K562 (cell line): ENCODE results near the gene LRRC27. TPM values are rescaled to one million over a fixed set of nuclear protein-coding genes. Genes with fewer than 3 reads are reported as not detected.

ENCODE experiments used
- ATF1 ChIP-seq, 2 experiments: fragments of 450-650 bp in 1 of 2; IDR thresholded peaks; 2 replicates each; pipeline ENCODE4 v1.6.1; 2016; ENCODE audit warnings: missing compliant biosample characterization in 1 of 2, missing genetic modification characterization in 1 of 2
- DNMT1 ChIP-seq: fragments of 450-650 bp; IDR thresholded peaks from 2 replicates; pipeline ENCODE4 v1.6.1; 2016; ENCODE audit warnings: antibody characterized with exemption, mild to moderate bottlenecking
- MAX ChIP-seq: sonication (generic); formaldehyde crosslinking; IDR thresholded peaks from 2 replicates; pipeline ENCODE4 v1.9.0; 2022; ENCODE audit warnings: mild to moderate bottlenecking, missing genetic modification reagents
- MTA2 ChIP-seq: fragments of 450-650 bp; IDR thresholded peaks from 2 replicates; pipeline ENCODE4 v1.6.1; 2016; ENCODE audit warnings: low read depth
- SREBF1 ChIP-seq: fragments of 150-350 bp; IDR thresholded peaks from 2 replicates; pipeline ENCODE4 v1.6.1; 2014; ENCODE audit warnings: antibody characterized with exemption, low read depth, low read length, borderline replicate concordance
- XRCC5 ChIP-seq: fragments of 200-400 bp; formaldehyde crosslinking; IDR thresholded peaks from 2 replicates; pipeline ENCODE4 v1.6.1; 2017; ENCODE audit warnings: low read depth, mild to moderate bottlenecking, low read length
- ZNF740 ChIP-seq, 3 experiments: fragments of 200-800 bp in 1 of 3; sonication (Bioruptor generic) in 1 of 3; sonication (generic) in 1 of 3; formaldehyde crosslinking in 1 of 3; IDR thresholded peaks; 2 replicates each; pipeline versions ENCODE4 v1.6.1 to v1.8.0; 2016 to 2022; ENCODE audit warnings: mild to moderate bottlenecking in 2 of 3, missing compliant biosample characterization in 2 of 3, missing genetic modification characterization in 2 of 3, missing genetic modification reagents in 1 of 3
- polyA plus RNA-seq, 8 experiments: library from polyadenylated mRNA; depleted of rRNA in 4 of 8; stranded (reverse) in 5 of 8; unstranded in 3 of 8; fragments of >200 nt; fragmentation: Nextera tagmentation in 2 of 8; fragmentation: Illumina TruSeq in 1 of 8; extraction: Ambion mirVana in 2 of 8; extraction: Trizol in 1 of 8; gene quantifications; 2 replicates each; pipeline versions ENCODE4 v1.2.1 to v1.2.3, GENCODE V29; 2011 to 2014; ENCODE audit warnings: inconsistent platforms in 1 of 8, missing spikeins in 1 of 8
- total RNA-seq, 7 experiments: library from RNA; depleted of rRNA in 6 of 7; stranded (reverse); fragments of >200 nt in 6 of 7; fragmentation: Illumina TruSeq in 2 of 7; extraction: Trizol in 2 of 7; gene quantifications; 2 replicates each; pipeline versions ENCODE4 v1.2.1 to v1.2.3, GENCODE V29; 2011 to 2021; ENCODE audit warnings: low replicate concordance in 1 of 7
- TF ChIP-seq, protein P1 (sequence below): fragments of 250-450 bp; sonication (Bioruptor Pico); IDR thresholded peaks from 2 replicates; pipeline ENCODE4 v1.5.0; 2022; ENCODE audit warnings: mild to moderate bottlenecking

The LRRC27 gene
- total and polyA plus RNA-seq, 9 of the 15 experiments (the other 6 are each of a cell fraction or from before 2014, with no cell fraction given): 0.10 to 2.7 (median 1.4) TPM

GRCh38 chr10:132423966-132424861 lies 92.2 kb downstream of the LRRC27 start (continued):
- TF ChIP-seq XRCC5: no peak
- TF ChIP-seq MTA2: no peak
- TF ChIP-seq, protein P1, sequence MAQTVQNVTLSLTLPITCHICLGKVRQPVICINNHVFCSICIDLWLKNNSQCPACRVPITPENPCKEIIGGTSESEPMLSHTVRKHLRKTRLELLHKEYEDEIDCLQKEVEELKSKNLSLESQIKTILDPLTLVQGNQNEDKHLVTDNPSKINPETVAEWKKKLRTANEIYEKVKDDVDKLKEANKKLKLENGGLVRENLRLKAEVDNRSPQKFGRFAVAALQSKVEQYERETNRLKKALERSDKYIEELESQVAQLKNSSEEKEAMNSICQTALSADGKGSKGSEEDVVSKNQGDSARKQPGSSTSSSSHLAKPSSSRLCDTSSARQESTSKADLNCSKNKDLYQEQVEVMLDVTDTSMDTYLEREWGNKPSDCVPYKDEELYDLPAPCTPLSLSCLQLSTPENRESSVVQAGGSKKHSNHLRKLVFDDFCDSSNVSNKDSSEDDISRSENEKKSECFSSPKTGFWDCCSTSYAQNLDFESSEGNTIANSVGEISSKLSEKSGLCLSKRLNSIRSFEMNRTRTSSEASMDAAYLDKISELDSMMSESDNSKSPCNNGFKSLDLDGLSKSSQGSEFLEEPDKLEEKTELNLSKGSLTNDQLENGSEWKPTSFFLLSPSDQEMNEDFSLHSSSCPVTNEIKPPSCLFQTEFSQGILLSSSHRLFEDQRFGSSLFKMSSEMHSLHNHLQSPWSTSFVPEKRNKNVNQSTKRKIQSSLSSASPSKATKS (CRISPR knock-in tag): no peak
- no peak for TF ChIP-seq ZNF740 (CRISPR knock-in tag; IDR thresholded peaks at IDR 0.05)
- no peak for TF ChIP-seq ZNF740 (tag; IDR thresholded peaks at IDR 0.05)
- TF ChIP-seq DNMT1: no peak
- TF ChIP-seq ATF1 (CRISPR knock-in tag; IDR thresholded peaks at IDR 0.05): no peak
- no peak for TF ChIP-seq ATF1 (tag; IDR thresholded peaks at IDR 0.05)
- TF ChIP-seq MAX: no peak
- no peak for TF ChIP-seq SREBF1
